IPS DF 4.7 (cell line): Measurements from ENCODE around the gene SLC16A13.
"Not testable (repeated sequence)": the region's sequence is repeated elsewhere in the genome, so short reads cannot be mapped to it uniquely, and the experiment has no call there.

Experiments
- DNase-seq: peaks from one replicate; pipeline ENCODE4 v3.0.0-alpha.2; 2013; ENCODE audit warnings: low spot score; ENCODE audit errors: extremely low read depth

The SLC16A13 gene, protein sequence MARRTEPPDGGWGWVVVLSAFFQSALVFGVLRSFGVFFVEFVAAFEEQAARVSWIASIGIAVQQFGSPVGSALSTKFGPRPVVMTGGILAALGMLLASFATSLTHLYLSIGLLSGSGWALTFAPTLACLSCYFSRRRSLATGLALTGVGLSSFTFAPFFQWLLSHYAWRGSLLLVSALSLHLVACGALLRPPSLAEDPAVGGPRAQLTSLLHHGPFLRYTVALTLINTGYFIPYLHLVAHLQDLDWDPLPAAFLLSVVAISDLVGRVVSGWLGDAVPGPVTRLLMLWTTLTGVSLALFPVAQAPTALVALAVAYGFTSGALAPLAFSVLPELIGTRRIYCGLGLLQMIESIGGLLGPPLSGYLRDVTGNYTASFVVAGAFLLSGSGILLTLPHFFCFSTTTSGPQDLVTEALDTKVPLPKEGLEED

DNA sequence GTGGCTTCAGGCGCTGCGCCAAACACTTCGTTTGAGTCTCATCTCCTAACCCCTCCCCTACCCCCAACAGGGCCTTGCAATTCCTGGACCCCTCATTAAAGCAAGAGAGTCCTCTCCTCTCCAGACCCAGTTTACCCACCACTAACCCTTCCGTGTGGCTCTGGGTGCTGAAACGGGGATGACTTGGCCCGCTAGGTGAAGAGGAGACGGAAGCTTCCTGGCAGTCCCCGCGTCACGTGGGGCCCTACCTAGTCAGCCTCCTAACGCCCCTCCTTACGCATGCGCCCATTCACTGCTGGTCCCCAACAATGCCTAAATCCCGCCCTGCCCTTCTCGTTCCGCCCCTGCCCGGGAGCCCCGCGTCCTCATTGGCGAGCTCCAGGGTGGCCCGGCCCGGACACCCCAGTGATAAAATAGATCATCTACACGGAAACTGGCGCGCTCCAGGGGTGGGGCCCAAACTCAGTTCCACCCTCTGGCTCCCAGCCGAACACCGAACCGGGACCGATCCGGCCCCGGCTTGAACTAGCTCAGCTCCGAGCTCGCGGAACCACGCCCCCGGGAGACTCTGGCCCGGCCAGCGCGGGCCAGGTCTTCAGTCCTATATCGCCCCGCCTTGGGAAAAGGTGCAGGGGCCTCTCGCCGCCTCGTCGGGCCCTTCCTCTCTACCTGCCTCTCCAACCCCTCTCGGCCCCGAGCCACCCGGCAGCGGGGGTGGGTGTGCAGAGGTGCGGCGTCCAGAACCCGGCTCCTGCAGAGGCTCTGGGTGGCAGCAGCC is at the start of gene SLC16A13:
TSS of gene SLC16A13 (plus strand) at position 425 of the 778 bp plus-strand sequence. CDS start 368 bp downstream, outside the sequence.
- DNase-seq: peak; percentile 89

DNA sequence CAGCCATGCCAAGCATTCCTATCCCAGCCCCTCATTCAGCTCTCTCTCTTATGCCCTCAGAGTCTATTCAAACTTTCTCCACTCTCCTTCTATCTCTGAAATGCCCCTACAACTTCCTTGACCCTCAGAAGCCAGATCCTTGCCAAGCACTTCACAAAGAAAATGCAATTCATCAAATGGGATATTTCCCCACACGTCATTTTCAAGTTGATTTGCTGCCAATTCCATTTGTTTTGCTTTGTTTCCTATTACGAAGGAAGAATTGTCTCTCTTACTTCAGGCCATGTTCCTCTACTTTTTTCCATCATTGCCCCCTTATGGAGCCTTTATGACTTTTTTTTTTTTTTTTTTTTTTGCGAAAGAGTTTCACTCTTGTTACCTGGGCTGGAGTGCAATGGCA is 49.1 kb upstream of the SLC16A13 start:
- DNase-seq: no peak

DNA sequence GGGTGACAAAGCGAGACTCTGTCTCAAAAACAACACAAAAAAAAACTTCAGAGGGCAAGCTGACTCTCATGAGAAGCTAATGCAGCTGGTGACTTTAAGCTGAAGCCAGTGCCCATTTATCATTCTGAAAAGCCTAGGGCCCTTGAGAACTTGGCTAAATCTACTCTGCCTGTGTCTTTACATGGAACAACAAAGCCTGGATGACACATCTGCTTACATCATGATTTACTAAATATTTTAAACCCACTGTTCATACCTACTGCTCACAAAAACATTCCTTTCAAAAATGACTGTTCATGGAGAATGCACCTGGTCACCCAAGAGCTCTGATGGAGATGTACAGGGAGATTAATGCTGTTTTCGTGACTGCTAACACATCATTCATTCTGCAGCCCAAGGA is 46.0 kb upstream of the SLC16A13 start:
- no peak for DNase-seq

DNA sequence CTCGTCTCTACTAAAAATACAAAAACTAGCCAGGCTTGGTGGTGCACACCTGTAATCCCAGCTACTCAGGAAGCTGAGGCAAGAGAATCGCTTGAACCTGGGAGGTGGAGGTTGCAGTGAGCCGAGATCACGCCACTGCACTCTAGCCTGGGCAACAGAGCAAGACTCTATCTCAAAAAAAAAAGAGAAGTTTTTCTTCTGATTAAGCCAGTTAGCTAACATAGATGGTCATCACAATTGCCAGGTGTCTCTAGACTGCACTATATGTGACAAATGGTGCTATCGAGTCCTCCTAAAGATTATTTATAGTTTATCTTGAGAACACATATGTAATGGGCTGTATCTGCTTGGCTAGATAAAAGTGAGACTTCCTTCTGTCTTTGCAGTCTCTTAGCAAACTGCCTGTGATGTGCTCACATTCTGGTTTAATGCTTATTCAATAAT is 42.2 kb upstream of the SLC16A13 start:
- not testable (repeated sequence) for DNase-seq

DNA sequence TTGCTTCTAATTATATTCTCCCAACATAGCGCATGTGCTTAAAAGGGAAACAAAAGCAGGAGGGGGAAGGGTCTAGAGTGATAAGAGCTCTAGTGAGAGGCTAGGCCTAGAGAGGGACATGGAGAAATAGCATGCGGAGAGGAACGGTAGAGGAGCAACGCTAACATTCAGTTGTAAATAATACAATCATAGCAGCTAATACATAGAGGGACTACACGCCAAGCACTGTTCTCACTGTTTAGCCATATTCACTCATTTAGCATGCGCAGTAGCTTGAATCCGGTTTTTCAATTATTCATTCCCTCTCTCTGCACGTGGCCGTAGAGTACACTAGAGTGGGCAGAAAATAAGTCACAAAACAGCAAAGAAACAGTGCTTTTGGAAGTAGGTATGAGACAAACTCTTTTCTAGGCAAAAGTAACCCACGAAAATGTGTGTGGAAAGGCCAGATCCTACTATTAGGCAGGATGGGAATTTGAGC is 41.7 kb upstream of the SLC16A13 start:
- no peak for DNase-seq

DNA sequence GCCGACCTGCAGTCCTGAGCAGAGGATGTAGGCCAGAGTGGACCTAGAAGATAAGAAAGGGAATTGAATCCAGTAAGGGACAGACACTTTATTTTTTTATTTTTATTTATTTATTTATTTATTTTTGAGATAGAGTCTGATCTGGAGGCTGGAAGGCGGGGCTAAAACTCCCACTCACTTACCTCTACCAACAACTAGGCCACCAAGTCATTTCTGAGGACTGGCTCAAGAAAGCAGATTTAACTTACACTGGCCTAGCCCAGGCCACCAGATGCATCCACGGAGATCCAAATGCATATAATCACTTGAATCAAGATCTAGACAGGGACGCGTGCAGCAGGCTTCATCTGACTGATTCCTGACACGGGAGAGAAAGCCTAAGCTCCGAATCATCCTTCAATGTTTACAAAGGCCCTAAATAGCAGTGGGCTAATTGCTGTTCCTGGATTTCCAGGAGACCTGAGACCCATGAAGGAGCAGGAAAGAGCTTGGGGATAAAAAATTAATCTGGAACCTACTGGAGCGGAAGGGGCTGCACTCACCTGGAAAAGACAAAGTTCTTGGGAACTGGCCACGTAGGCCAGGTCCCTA is 41.1 kb upstream of the SLC16A13 start:
- DNase-seq: no peak

DNA sequence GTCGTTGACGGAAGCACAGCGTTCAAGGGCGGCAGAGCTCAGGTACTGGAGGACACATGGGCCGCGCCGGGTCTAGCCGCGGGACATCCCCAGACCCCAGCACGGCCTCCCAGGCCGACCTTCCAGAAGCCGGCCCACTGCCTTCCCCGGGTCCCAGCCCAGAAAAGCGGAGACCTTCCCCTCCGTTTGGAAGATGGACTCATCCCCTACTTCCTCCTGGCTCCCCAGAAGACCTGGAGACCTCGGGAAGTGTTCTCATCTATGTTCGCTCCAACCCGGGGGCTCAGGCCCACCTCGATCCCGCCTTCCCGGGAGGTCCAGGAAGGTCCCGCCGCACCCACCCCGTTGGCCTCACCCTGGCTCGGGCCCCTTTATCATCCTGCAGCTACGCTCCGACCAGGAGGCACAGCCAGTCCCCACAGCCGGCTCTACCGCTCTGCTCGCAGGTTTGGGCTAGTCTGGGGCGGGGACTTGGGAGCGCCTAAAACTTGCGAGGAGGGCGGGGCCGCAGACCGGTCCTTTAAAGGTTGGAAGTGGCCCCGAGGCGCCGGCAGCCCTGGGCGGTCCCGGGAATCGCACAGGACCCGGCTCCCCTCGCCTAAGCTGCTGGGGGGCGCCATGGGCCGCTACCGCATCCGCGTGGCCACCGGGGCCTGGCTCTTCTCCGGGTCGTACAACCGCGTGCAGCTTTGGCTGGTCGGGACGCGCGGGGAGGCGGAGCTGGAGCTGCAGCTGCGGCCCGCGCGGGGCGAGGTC is 40.1 kb upstream of the SLC16A13 start, which contains the start of gene ALOX12:
TSS of gene ALOX12 (plus strand) at position 550 of the 756 bp plus-strand sequence. CDS start at position 619, 69 bp downstream.
- no peak for DNase-seq

DNA sequence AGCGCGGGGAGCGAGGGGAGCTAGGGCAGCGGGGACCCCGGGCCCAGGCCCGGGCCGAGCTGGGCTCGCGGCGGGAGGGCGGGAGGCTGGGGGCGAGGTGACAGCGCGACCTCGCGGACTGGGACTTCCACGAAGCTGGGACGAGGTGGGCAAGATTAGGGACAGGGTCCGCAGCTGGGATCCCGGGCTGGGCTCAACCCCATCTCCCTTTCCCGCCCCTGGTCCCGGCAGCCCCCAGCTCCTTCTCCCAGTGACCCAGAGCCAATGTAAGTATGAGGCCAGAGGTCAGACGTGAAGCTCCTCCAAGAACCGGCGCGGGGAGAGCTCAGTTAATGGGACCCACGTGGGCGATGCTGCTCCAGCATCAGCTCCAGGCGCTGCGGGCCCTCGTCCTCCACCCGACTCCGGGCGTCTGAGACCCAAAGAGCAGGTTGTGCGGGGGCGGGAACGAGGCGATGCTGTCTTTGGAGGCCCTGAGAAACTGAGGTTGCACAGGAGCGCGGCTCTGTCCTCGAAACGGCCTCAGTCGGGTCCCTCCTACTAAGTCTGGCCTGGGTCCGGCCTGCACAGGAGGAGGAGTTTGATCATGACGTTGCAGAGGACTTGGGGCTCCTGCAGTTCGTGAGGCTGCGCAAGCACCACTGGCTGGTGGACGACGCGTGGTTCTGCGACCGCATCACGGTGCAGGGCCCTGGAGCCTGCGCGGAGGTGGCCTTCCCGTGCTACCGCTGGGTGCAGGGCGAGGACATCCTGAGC is 39.4 kb upstream of the SLC16A13 start:
- DNase-seq: no peak

DNA sequence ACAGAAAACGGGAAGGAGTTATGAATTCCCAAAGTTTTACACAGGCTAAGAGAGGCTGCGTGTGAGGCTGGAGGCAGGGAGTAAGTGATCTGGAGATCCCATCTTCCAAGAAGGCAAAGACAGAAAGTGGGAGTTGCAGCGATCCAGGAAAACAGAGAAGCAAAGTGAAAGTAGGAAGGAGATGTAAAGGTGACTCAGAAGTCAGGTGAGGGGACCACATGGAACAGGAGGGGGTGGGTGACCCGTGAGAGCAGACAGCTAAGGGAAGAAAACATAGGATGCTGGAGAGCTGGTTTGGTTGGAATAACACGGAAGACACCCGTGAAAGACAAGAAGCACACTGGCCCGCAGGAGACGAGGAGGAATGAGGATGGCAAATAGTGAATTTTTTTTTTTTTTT is 38.6 kb upstream of the SLC16A13 start:
- no peak for DNase-seq

DNA sequence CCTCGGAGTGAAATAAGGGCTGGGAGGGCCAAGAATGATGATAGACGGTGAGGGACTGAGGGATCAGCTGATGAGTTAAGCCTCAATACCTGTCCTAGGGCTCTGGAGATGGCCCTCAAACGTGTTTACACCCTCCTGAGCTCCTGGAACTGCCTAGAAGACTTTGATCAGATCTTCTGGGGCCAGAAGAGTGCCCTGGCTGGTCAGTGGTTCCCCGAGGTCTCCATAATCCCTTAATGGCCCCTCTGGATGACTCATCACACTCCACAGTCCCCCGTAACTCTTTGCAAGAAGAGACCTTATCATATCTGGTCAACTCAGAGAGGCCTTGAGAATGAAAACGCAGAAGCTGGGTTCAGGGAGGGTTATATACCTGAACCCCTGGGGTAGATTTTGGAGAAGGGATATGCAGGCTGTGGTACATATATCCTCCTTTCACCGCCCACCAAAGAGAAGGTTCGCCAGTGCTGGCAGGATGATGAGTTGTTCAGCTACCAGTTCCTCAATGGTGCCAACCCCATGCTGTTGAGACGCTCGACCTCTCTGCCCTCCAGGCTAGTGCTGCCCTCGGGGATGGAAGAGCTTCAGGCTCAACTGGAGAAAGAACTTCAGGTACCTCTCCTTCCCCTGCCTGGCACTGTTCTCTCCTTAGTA is 36.8 kb upstream of the SLC16A13 start:
- no peak for DNase-seq

DNA sequence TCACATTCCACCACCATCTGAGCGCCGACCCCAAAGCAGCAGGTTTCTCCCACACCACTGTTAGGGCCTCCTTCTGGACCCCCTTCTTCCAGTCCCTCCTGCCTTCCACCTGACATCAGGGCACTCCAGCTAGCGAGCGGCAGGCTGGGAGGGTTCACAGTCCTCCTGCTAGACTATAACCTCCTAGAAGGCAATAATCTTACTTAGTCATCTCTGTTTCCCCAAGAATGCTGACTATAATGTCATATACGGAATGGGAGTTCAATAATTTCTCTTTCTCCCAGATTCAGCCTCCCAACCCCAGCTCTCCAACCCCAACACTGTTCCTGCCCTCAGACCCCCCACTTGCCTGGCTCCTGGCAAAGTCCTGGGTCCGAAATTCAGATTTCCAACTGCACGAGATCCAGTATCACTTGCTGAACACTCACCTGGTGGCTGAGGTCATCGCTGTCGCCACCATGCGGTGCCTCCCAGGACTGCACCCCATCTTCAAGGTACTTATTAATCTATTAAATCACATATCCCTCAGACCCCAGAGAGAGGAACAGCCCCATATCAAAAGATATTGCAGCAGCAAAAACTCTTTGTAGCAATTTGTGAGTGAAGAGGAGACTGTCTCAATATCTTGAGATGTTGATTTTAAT is 34.4 kb upstream of the SLC16A13 start:
- DNase-seq: no peak

DNA sequence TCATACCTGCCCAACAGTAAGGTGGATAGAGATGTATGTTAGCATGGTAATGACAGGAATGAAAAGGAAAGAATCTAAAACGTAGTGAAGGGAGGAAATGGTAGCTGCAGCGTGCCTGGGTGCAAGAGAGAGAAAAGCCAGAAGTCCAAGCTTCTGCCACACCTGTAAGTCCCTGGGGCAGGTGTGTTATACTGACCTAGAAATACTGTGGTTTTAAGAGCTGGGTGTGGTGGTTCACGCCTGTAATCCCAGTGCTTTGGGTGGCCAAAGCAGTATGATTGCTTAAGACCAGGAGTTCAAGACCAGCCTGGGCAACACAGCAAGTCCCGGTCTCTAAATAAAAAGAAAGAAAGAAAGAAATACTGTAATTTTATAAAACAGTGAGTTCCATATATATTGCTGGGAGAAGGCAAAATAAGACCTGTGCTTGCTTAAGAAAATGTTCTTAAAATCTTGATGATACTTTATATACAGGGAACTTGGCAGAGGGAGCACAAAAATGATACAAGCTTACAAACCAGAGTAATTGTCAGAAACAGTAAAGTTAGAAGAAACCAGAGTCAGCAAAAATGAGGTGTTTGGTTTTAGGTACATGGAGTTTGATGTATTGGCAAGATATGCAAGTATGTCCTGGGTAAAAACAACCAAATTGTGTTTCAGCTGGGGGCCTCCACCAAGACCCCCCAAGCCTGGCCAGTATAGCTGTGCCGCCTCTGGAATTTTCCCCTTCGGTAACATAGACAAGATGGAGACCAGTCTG is 33.3 kb upstream of the SLC16A13 start:
- no peak for DNase-seq

DNA sequence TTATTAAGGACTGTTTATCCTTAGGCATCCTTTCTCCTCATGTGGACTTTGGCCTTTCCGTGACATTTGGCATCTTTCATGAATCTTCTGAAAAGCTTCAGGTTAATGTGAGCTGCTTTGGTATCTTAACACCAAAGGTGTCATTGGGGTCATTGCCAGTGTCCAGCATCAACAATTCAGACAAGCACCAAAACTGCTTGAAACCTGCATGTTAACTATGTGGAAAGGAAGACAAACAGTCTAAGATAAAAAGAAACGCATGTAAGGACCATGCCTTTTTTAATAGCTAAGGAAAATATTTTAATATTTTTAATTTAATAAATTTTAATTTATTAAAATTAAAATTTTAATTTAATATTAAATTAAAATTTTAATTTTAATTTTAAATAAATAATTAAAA is 32.1 kb upstream of the SLC16A13 start:
- no peak for DNase-seq

DNA sequence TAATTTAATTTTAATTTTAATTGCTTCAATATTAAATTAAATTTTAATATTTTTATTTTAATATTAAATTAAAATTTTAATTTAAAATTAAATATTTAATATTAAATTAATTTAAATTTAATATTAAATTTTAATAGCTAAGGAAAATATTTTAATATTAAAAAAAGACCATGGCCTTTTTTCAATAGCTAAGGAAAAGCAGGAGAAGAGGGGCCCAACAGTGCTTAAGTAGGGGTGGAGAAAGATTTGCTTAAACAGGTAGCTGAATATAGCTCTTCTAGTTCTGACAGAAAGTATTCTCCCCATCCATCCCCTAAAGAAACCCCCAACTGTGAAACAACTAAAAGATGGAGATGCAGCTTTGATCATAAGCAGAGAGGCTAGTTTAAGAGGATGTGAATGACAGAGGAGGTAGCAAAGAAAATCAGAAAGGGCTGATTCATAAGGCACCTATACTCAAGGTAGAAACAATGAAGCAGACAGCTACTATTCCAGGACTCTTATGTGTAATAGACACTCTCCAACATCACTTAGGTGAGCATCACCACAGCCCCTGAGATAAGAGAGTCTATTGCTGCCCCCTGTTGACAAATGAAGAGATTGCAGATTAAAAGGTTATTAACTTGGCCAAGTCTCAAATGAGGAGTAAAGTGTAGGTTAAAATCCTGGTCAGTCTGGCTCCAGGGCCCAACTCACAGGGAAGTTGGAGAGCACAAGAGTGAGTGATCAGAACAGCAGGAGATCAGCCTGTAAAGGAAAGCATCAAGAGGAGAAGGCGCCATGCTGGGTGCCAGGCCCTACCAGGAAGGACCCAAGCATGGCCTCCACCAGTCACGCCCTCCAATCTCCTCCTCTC is 31.2 kb upstream of the SLC16A13 start:
- no peak for DNase-seq

DNA sequence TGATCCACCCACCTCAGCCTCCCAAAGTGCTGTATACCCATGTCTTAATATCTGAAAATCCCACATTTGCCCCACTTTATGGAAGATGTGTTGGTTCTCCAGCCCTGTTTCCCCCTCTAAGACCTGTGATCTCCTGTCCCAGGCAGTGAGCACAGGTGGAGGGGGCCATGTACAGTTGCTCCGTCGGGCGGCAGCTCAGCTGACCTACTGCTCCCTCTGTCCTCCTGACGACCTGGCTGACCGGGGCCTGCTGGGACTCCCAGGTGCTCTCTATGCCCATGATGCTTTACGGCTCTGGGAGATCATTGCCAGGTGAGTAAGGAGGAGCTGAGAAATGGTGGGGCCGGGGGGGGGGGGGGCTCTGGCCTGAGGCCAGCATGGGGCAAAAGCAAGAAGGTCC is 30.1 kb upstream of the SLC16A13 start:
- no peak for DNase-seq

DNA sequence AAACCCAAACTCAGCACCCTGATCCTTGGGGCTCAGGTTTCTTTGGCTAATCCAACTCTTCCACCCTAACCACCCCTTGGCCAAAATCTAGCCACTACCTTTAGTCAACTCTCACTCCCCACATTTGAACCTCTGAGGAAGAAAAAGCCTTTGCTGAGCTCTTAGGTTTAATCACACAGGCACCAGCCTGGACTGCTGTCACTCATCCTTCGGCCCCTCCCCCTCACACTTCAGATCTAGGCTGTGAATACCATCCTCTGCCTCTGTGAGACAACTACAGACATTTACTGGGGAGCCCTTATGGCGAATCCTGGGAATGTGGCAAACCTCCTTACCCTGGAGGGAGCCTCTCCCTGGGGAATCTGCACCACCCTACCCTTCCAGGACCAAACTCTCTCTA is 28.7 kb upstream of the SLC16A13 start:
- DNase-seq: no peak

DNA sequence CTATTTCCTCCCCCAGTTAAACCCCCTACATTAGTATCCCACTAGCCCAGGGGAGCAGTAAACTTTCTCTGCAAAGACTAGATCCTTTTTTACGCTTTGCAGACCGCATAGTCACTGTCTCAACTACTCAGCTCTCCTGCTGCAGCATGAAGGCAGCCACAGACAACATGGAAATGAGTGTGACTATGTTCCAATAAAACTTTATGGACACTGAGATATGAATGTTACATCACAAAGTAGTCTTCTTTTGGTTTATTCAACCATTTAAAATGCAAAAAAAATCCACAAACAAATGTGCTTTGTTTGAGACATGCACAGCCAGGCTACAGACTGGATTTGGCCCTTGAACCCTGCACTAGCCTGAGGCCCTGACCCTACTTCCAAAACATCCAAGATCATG is 25.3 kb upstream of the SLC16A13 start:
- no peak for DNase-seq

DNA sequence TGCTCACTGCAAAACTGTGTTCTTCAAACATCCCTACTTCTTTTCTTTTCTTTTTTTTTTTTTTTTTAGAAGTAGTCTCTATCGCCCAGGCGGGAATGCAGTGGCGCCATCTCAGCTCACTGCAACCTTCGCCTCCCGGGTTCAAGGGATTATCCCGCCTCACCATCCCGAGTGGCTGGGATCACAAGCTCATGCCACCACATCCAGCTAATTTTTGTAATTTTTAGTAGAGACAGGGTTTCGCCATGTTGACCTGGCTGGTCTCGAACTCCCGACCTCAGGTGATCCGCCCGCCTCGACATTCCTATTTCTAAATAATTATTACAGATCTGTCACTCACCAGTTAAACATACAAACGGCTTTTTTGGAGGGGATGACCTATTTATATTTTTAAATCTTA is 24.4 kb upstream of the SLC16A13 start:
- no peak for DNase-seq
